HG02763 (cell line): Measurements from ENCODE around the gene ZNF816.
A peak's percentile ranks its signal among the peaks of the same experiment; 100 is the strongest.
"Not testable (repeated sequence)": the region's sequence is repeated elsewhere in the genome, so short reads cannot be mapped to it uniquely, and the experiment has no call there.

Experiments
- ATAC-seq: cut with Tn5 transposase; IDR thresholded peaks from one replicate; pipeline ENCODE4 v1.9.1; 2021; ENCODE audit warnings: mild to moderate bottlenecking, moderate library complexity; ENCODE audit not compliant: unreplicated experiment

The ZNF816 gene

DNA sequence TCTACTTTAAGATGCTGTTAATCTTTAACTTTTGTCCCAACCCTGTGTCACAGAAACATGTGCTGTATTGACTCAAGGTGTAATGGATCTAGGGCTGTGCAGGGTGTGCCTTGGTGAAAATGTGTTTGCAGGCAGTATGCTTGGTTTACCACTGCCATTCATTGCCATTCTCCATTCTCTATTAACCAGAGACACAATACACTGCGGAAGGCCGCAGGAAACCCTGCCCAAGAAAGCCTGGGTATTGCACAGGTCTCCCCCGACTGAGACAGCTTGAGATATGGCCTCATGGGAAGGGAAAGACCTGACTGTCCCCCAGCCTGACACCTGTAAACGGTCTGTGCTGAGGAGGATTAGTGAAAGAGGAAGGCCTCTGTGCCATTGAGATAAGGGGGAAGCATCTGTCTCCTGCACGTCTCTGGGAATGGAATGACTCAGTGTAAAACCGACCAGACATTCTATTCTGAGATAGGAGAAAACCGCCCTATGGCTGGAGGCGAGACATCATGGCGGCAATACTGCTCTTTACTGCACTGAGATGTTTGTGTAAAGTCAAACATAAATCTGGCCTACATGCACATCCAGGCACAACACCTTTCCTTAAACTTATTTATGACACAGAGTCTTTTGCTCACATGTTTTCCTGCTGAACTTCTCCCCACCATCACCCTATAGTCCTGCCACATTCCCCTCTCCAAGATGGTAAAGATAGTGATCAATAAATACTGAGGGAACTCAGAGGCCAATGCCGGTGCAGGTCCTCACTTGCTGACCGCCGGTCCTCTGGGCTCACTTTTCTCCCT is 26.3 kb downstream of the ZNF816 start:
- ATAC-seq: no peak

DNA sequence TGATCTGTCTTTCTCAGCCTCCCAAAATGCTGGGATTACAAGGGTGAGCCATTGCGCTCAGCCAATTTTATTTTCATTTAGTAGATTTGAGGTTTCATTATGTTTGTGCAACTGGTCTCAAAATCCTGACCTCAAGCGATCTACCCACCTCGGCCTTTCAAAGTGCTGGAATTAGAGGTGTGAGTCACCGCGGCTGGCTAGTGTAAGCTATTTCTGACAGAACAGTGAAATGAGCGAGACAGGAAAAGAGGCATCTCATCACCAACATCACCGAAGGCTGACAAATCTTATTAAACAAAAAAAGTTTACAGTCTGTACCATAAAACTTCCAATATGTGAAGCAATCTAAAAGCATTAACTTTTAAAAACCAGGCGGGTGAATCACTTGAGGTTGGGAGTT is 27.2 kb downstream of the ZNF816 start:
- ATAC-seq: no peak

DNA sequence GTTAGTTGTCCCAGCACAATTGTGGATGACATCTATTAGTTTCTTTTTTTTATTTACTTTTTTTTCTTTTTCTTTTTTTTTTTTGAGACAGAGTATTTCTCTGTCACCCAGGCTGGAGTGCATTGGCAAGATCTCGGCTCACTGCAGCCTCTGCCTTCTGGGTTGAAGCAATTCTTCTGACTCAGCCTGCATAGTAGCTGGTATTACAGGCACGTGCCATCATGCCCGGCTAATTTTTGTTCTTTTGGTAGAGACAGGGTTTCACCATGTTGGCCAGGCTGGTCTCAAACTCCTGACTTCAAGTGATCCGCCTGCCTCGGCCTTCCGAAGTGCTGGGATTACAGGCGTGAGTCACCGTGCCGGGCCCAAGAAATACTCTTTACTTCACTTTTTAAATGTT is 38.0 kb downstream of the ZNF816 start:
- not testable (repeated sequence) for ATAC-seq

DNA sequence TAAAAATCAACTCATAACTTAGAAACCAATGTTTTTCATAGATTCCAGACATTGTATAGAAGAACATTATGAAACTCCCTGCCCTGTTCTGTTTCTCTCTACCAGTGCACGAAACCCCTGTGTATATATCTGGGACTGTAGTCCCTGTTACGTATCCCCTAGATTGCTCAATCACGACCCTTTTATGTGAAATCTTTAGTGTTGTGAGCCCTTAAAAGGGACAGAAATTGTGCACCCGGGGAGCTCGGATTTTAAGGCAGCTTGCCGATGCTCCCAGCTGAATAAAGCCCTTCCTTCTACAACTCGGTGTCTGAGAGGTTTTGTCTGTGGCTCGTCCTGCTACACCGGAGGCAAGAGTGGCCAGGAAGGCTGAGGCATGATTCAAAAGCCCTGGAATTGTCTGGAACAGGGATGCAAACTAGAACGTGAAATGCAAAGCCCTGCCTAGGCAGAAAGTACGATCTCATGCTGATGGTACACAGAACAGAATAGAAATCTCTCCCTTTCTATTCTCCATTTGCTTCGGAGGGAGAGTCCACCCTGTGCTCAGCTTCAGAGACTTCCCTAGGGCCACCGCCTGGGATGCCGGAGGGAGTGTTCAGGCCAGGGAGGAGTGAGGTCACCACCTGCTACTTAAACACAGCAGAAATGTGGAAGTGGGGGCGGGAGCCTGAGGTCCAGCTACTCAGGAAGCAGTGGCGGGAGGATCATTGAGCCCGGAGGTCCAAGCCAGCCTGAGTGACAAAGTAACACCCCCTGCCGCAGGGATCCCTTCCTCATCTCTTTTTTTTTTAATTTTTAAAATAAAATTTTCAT is 38.7 kb downstream of the ZNF816 start:
- ATAC-seq: no peak

DNA sequence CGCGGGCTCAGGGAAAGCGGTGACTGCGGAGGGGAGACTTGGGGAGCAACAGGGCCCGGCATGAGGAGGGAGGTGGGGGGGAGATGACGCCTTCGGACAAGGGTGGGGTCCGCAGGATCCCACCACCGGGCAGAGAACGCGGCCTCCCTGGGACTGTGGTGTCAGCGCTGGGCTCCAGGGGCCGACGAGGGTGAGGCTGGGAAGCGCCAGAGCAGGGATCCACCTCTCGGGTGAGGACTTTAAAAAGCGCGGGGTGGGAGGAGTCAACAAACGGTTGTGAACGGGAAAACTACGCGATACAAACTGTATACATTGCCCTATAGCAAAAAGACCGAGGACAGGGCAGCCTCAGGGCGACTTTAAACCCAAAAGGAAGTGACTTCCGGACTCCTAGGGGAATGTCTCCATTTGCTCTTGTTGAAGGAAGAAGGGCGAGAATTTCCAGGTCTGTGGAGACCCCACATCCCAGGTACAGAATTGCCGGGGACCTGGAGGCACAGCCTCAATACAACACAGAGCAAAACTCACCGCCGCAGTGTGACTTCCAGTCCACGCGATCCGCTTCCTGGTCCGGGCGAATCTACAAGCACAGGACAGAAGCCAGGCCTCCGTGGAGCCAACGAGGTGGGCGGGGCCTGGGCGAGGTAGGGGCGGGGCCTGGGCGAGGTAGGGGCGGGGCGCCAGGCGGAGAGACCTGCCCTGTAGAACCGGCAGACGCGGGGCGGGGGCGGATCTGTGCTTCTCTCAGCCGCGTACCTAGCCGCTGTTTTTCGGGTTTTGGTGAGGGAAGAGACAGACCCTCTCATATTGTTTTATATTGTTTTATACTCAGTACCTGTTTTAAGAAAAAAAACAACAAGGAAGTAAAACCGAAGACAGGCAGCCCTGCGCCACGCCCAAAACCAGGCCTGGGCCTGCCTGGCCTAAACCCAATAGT is 39.6 kb downstream of the ZNF816 start, which contains the start of gene ZNF888:
TSS of gene ZNF888 (minus strand) at position 588 of the 937 bp plus-strand sequence. CDS start 5,555 bp downstream, outside the sequence.
- ATAC-seq: peak; percentile 93

DNA sequence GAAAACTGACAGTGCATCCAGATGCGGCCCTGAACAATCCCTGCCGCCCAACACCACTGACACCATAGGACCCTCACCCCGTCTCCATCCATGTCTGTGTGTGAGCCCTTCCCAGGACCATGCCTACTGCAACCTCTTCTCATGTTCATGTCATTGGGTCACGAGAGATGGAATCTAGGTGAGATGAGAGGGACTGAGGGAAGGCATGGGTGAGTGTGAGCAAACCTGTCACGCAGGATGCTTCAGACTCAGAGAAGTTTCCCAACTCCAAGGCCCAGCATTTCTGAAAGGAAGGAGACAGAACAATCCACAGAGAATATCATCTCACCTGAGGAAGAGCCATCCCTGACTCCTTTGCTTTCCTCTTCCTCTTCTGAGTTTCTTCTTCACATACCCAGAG is 45.1 kb downstream of the ZNF816 start:
- ATAC-seq: no peak

DNA sequence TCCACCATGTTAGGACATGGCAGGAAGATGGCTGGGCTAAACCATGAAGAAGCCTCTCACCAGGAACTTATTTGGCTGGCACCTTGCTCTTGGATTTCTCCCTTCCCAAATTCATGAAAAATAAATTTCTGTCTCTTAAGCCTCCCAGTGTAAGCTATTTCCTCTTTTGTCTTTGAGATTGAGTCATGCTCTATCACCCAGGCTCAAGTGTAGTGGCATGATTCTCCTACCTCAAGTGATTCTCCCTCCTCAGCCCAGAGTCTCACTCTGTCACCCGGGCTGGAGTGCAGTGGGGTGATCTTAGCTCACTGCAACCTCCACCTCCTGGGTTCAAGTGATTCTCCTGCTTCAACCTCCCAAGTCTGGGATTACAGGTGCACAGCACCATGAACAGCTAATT is 52.0 kb downstream of the ZNF816 start:
- no peak for ATAC-seq

DNA sequence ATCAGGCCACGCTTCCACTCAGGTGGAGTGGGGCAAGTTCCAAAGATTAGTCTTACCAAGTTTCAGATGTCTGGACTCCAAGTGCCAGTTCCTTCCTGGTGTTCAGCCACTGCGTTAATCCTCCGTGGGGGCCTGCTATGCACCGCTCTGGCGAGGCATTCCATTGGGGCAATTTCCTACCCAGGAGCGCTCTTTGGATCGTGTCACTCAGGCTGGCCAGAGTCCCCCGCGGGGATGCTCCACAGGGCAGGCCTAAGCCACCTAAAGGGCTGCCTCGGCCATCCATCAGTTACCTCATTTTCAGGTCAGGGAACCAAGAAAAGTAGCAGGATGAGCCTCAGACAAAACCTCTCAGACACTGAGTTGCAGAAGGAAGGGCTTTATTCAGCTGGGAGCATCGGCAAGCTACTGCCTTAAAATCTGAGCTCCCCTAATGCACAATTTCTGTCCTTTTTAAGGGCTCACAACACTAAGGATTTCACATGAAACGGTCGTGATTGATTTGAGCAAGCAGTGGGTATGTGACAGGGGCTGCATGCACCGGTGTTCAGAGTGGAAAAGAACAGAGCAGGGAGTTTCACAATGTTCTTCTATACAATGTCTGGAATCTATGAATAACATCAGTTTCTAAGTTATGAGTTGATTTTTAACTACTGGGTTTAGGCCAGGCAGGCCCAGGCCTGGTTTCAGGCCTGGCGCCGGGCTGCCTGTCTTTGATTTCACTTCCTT is 58.5 kb downstream of the ZNF816 start:
- ATAC-seq: not testable (repeated sequence)

DNA sequence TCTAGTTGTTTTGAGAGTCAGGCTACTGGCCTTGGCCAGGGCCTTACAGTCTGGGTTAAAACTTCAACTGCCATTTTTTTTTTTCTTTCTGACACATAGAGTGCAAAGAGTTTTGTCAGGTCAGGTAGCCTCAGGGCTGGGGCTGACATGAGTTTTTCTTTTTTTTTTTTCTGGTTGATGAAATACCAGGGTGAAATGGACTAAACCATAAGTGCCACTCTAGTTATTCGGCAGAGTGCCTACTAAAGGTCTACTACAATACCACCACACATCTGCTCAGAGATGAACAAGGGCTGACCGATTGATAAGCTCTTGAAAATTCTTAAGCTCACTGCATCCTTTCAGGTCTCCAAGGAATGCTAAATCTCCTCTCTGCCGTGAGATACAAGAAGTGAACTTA is 60.8 kb downstream of the ZNF816 start:
- ATAC-seq: no peak
